ENCODE data around the gene NCS1. TPM values are rescaled to one million over a fixed set of nuclear protein-coding genes. Genes with fewer than 3 reads are reported as not detected.
A peak's percentile ranks its signal among the peaks of the same experiment; 100 is the strongest.

Gene NCS1
- total RNA-seq, 2 donors from 2014 or later = 3.8 to 21.3 TPM

DNA sequence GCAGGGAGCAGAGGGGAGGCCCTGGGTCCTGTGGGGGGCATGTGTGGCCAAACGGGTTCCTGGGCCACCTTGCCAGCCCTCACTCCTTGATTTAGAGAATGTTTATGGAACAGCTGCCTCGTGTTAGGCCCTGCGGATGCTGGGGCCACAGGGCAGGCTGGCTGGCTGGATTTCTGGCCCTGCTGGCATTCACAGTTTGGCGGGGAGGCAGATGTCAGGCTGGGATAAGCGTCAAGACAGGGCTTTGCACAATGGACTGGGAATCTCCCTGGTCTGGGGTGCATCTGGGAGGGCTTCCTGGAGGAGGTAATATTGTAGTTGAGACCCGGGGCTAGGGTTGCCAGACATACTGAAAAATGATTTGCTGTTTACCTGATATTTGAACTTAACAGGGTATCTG, 13.8 kb downstream of the NCS1 start:
- intact Hi-C loops (cut with DNase I) = no loop called here
- H3K9ac ChIP-seq (ENCODE audit: low read depth in 2 of 2, low read length in 2 of 2) = no peak overlapping the region

DNA sequence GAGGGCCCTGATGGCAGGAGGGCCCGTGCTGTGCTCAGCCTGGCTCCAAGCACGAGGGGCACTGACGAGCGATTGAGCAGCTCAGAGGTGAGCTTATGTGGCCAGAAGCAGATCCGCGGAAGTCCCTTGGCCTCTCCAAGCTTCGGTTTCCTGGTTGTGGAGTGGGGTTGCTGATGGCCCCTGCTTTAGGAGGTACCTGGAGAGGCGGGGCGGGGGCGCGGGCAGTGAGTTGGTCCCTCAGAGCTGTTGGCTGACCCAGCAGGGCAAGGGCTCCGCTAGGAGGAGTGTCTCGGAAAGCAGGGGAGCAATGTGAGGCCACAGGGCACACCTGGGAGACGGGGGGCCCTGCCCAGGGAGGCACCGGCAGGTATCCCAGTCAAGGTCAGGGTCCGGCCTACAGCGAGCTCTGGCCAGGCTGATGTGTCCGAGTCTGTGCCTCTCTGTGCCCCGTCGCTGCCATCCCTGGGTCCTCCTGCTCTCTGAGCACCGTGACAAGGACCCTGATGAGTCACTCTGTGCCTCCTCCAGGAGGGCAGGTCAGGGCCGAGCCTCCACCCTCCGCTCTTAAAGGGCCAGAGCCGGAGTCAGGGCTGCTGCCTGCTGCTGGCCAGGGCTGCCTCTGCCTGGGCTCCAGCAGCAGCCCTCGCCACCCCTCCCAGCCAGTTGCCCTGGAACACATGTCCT, 14.8 kb downstream of the NCS1 start:
- H3K27me3 ChIP-seq = no peaks in the 10 kb centered on the region
- peak overlapping the region; percentile 16 for H3K4me3 ChIP-seq
- H3K36me3 ChIP-seq = no peaks in the 10 kb centered on the region
- intact Hi-C loops (cut with DNase I) = no loop called here
- DNase-seq = peak; percentile 87
- no peaks in the 10 kb centered on the region for H3K9me3 ChIP-seq
- peak overlapping the region; percentile 15 for H3K27ac ChIP-seq
- H3K4me1 ChIP-seq = peaks cover 5% of the 10 kb centered on the region
- peak overlapping the region; percentile 66 to 70 for H3K9ac ChIP-seq (ENCODE audit: low read depth in 2 of 2, low read length in 2 of 2)
- TF ChIP-seq, protein P1, sequence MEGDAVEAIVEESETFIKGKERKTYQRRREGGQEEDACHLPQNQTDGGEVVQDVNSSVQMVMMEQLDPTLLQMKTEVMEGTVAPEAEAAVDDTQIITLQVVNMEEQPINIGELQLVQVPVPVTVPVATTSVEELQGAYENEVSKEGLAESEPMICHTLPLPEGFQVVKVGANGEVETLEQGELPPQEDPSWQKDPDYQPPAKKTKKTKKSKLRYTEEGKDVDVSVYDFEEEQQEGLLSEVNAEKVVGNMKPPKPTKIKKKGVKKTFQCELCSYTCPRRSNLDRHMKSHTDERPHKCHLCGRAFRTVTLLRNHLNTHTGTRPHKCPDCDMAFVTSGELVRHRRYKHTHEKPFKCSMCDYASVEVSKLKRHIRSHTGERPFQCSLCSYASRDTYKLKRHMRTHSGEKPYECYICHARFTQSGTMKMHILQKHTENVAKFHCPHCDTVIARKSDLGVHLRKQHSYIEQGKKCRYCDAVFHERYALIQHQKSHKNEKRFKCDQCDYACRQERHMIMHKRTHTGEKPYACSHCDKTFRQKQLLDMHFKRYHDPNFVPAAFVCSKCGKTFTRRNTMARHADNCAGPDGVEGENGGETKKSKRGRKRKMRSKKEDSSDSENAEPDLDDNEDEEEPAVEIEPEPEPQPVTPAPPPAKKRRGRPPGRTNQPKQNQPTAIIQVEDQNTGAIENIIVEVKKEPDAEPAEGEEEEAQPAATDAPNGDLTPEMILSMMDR (IDR thresholded peaks at IDR 0.05) = no peak

More for the DNA sequence above, 13.8 kb downstream of the NCS1 start:
- Histone ChIP-seq H3K27ac (peak overlapping the region; percentile 29), H3K36me3 (no peaks in the 10 kb centered on the region), H3K9me3 (no peaks in the 10 kb centered on the region), H3K4me1 (peaks cover 5% of the 10 kb centered on the region), H3K27me3 (no peaks in the 10 kb centered on the region), H3K4me3 (no peak overlapping the region)
- TF ChIP-seq, protein P1 (IDR thresholded peaks at IDR 0.05) = no peak
- DNase-seq = no peak

- H3K36me3 ChIP-seq = no peaks in the 10 kb centered on the region
- no peaks in the 10 kb centered on the region for H3K27me3 ChIP-seq
- intact Hi-C loops (cut with DNase I) = no loop called here
- DNase-seq = no peak
- no peaks in the 10 kb centered on the region for H3K9me3 ChIP-seq
- H3K4me3 ChIP-seq = peak overlapping the region; percentile 16
- peak overlapping the region in 1 of 2 donors; percentile 66 for H3K9ac ChIP-seq (ENCODE audit: low read depth in 2 of 2, low read length in 2 of 2)
- TF ChIP-seq, protein P1 (IDR thresholded peaks at IDR 0.05) = no peak
- peaks cover 5% of the 10 kb centered on the region for H3K4me1 ChIP-seq
- H3K27ac ChIP-seq = peak overlapping the region; percentile 15
Measured at GRCh38 chr9:130187523-130187846, 15.3 kb downstream of the NCS1 start.

GRCh38 chr9:130188860-130189481, 16.8 kb downstream of the NCS1 start:
- no peak for DNase-seq
- peaks cover 5% of the 10 kb centered on the region for H3K4me1 ChIP-seq
- no peaks in the 10 kb centered on the region for H3K9me3 ChIP-seq
- intact Hi-C loops (cut with DNase I) = no loop called here
- no peak overlapping the region for H3K9ac ChIP-seq (ENCODE audit: low read depth in 2 of 2, low read length in 2 of 2)
- no peaks in the 10 kb centered on the region for H3K36me3 ChIP-seq
- H3K27me3 ChIP-seq = no peaks in the 10 kb centered on the region
- H3K27ac ChIP-seq = no peak overlapping the region
- H3K4me3 ChIP-seq = no peak overlapping the region
- TF ChIP-seq, protein P1 (IDR thresholded peaks at IDR 0.05) = no peak

DNA sequence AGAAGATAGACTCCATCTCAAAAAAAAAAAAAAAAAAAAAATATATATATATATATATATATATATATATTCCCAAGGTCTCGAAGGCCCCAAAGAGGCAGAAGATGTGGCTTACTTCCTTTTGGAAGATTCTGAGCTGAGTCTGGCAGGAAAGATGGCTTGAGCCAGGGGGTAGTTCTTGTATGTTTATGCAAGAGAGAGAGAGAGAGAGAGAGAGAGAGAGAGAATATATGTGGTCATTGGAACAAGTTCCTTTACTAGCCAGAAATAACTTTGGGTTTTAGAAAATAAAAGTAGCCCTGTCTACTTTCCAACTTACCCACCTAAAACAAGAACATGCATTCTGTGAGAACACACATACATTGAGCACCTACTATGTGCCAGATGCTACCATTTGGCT, 17.6 kb downstream of the NCS1 start:
- no peaks in the 10 kb centered on the region for H3K9me3 ChIP-seq
- no peaks in the 10 kb centered on the region for H3K36me3 ChIP-seq
- no peak overlapping the region for H3K27ac ChIP-seq
- H3K9ac ChIP-seq (ENCODE audit: low read depth in 2 of 2, low read length in 2 of 2) = no peak overlapping the region
- TF ChIP-seq, protein P1 (IDR thresholded peaks at IDR 0.05) = no peak
- H3K4me1 ChIP-seq = peaks cover 5% of the 10 kb centered on the region
- H3K27me3 ChIP-seq = no peaks in the 10 kb centered on the region
- intact Hi-C loops (cut with DNase I) = no loop called here
- no peak for DNase-seq
- H3K4me3 ChIP-seq = no peak overlapping the region

Data from colonic mucosa (tissue), 4 donors.